Psoas muscle (tissue), 8 donors: ENCODE measurements around the gene MRPL54. TPM values are rescaled to one million over a fixed set of nuclear protein-coding genes. Genes with fewer than 3 reads are reported as not detected.

ENCODE experiments used
- ATAC-seq, 4 donors: fragments of 200-7000 bp; cut with Tn5 transposase; one replicate each; pipeline ENCODE4 v1.9.1; 2020; ENCODE audit warnings: moderate library complexity in 3 of 4, mild to moderate bottlenecking in 2 of 4
- DNase-seq, 2 donors: peaks; one replicate each; pipeline ENCODE4 v3.0.0-alpha.2; 2020
- H3K27ac ChIP-seq: fragments of 200-600 bp; one replicate; pipeline ENCODE4 v1.8.0; 2022
- H3K27me3 ChIP-seq, 3 donors: fragments of 200-600 bp in 1 of 3; one replicate each; pipeline versions ENCODE4 v1.6.1 to v1.8.0; 2013 to 2022; ENCODE audit warnings: low read length in 2 of 3, mild to moderate bottlenecking in 2 of 3, moderate library complexity in 1 of 3; ENCODE audit not compliant: insufficient read depth in 3 of 3
- H3K36me3 ChIP-seq, 2 donors: fragments of 200-600 bp in 1 of 2; one replicate each; pipeline versions ENCODE4 v1.6.1 to v1.8.0; 2013 to 2022; ENCODE audit warnings: low read depth in 1 of 2, mild to moderate bottlenecking in 1 of 2, moderate library complexity in 1 of 2; ENCODE audit not compliant: insufficient read depth in 1 of 2
- H3K4me1 ChIP-seq: fragments of 200-600 bp; one replicate; pipeline ENCODE4 v1.8.0; 2022
- H3K4me3 ChIP-seq: fragments of 200-600 bp; one replicate; pipeline ENCODE4 v1.8.0; 2022; ENCODE audit warnings: mild to moderate bottlenecking
- H3K9me3 ChIP-seq: fragments of 200-600 bp; one replicate; pipeline ENCODE4 v1.8.0; 2022
- WGBS, 3 donors: extraction: QIAGEN DNeasy Blood & Tissue Kit; methylation state at CpG; one replicate each; pipeline versions ENCODE4 v1.1.6 to v1.1.7; 2013; 5-methylcytosine and 5-hydroxymethylcytosine counted together
- intact Hi-C, 2 donors: fragments of 100-400 bp; cut with DNase I; formaldehyde crosslinking; loops; one replicate each; pipeline versions ENCODE4 v1.11.0 to v1.14.2; 2022
- polyA plus RNA-seq, 3 donors: library from polyadenylated mRNA; stranded (reverse); fragments of 200-250 nt; gene quantifications; one replicate each; pipeline ENCODE4 v1.2.3, GENCODE V29; 2013
- total RNA-seq, 4 donors: library from RNA; stranded (reverse); fragmentation: NEBNext Ultra II Directional in 2 of 4; extraction: Animal tissue kit (Norgen Biotek cat#: 25700) in 2 of 4; gene quantifications; one replicate each; pipeline versions ENCODE4 v1.2.1 to v1.2.4, GENCODE V29; 2021 to 2023
- TF ChIP-seq, protein P1 (sequence below): fragments of 200-600 bp; IDR thresholded peaks from one replicate; pipeline ENCODE4 v1.8.0; 2022; ENCODE audit warnings: antibody characterized with exemption
- donor health status: healthy with polysubstance abuse.
- donor health status: DM: no; HTN: no; CAD: no; lungs with moderate emphysema.
- donor health status: Bipolar disorder and iron deficiency.
- donor health status: healthy.
- donor health status: DM: yes; HTN: yes; CAD: no.
- donor health status: DM: no; HTN: no; CAD: no.
- donor health status: DM: no; HTN: no; CAD: no.
- donor health status: DM: yes; HTN: yes; CAD: no.

The MRPL54 gene
- total and polyA plus RNA-seq, 7 donors, result 35.2 to 81.3 (median 51.6) TPM

DNA sequence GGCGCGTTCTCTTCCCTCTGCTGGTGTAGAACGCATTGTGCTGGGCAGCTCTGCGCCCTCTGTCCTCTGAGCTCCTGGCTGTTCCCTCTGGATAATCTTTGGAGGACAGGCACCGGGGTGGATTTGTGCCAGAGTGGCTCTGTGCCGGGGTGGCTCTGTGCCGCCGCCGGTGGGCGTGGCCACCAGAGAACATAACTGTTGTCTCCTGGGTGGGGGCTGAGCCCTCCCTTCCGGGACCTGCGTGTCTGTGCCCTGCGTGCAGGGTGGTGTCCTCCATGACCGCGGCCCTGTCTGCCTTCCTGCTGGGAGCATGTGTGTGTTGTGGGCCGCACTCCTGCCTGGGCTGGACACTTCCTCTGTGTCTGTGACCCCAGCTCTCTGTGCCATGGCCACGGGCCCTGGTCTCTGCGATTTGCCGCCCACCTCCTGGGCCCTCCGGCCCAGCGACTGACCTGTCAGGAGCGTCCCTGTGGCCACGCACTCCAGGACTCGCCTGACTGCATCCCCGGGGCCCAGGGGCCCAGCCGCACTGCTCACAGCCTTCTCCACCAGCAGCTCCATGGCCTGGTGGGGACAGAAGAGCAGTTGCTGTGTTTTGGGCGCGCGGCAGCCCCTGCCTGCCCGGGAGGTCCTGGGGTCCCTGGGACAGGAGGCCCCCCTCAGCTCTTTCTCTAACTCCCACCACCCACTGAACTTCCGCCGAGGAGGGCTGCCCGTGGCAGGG, 46.1 kb downstream of the MRPL54 start:
- intact Hi-C loops, result no loop called here
- ATAC-seq (no peak), DNase-seq (no peak)
- Histone ChIP-seq H3K4me3 (no peak overlapping the region), H3K36me3 (no peaks in the 10 kb centered on the region), H3K27me3 (peaks cover 0 to 50% (median 11%) of the 10 kb centered on the region in 3 donors), H3K4me1 (no peaks in the 10 kb centered on the region), H3K9me3 (no peaks in the 10 kb centered on the region), H3K27ac (no peak overlapping the region)
- TF ChIP-seq, protein P1, sequence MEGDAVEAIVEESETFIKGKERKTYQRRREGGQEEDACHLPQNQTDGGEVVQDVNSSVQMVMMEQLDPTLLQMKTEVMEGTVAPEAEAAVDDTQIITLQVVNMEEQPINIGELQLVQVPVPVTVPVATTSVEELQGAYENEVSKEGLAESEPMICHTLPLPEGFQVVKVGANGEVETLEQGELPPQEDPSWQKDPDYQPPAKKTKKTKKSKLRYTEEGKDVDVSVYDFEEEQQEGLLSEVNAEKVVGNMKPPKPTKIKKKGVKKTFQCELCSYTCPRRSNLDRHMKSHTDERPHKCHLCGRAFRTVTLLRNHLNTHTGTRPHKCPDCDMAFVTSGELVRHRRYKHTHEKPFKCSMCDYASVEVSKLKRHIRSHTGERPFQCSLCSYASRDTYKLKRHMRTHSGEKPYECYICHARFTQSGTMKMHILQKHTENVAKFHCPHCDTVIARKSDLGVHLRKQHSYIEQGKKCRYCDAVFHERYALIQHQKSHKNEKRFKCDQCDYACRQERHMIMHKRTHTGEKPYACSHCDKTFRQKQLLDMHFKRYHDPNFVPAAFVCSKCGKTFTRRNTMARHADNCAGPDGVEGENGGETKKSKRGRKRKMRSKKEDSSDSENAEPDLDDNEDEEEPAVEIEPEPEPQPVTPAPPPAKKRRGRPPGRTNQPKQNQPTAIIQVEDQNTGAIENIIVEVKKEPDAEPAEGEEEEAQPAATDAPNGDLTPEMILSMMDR, result no peak
- WGBS, 3 donors, result 74 to 78% (median 75%) methylated on average over 32 to 33 of the region's 33 CpGs

DNA sequence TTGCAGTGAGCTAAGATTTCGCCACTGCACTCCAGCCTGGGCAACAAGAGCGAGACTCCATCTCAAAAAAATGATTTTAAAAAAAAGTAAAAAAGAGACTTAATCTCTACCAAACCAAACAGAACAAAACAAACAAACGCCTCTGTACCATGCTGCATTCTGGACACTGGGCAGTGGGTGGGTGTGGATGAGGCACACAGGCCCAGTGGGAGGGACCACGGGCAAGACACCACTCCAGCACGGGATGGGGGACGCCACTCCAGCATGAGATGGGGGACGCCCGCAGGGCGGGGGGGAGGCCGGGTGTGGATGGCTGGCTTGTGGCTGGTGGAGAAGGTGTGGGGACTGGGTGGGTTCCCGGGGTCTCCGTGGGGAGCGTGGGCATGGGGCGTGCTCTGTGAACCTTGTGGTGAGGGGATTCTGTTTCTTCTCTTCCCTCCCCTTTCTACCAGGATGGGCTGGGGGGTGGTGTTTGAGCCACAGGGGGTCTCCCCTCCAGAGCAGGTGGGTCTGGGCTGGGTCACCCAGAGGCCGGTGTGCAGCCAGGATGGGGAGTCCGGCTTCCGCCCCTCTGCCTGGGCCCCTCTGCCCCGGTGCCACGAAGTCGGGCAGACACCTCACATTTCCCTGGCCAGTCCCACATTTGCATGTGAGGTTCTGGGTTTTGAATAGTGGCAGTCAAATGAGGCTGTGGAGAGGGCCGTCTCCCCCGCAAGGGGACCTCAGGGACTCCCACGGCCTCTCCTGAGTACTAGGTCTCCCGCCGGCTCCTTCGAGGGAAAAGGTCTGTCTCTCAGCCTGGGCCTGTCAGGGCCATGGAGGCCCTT, 47.6 kb downstream of the MRPL54 start:
- no peak for ATAC-seq
- Histone ChIP-seq H3K9me3 (no peaks in the 10 kb centered on the region), H3K27ac (no peak overlapping the region), H3K4me1 (no peaks in the 10 kb centered on the region), H3K4me3 (no peak overlapping the region), H3K36me3 (no peaks in the 10 kb centered on the region), H3K27me3 (peaks cover 0 to 39% (median 9%) of the 10 kb centered on the region in 3 donors)
- DNase-seq, result no peak
- TF ChIP-seq, protein P1, result no peak
- WGBS, 3 donors, result 70 to 80% (median 73%) methylated on average over 24 to 26 of the region's 26 CpGs
- intact Hi-C loops, result no loop called here

DNA sequence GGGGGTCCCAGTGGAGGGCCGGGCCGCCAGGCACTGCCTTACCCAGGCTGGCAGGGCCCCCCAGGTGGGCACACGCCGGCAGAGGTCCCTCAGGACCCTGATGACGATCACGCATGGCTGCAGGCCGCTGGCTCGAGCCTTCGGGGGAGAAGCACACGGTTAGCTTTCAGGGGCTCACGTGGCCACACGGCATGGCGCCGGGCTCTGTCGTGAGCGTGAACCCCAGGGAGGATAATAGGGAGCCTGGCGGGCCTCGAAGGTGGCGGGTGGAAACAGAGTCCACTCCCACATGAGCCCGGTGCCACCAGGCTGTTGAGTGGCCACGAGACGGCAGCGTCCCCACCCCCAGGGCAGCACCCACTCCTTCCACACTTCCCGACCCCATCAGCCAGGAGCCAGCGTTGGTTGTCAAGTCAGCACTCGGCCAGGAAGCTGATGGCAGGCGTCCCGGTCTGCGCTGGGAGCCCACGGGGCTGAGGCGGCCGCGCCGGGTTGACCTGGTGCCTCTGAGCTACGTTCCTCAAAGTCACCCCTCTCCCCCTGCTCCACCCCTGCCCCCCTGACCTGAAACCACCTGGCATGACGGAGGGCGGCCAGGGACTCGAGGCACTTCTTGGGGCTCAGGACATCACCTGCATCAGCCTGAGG, 48.4 kb downstream of the MRPL54 start:
- peaks cover 0 to 32% (median 6%) of the 10 kb centered on the region in 3 donors for H3K27me3 ChIP-seq
- no peak overlapping the region for H3K27ac ChIP-seq
- H3K9me3 ChIP-seq, result no peaks in the 10 kb centered on the region
- no peaks in the 10 kb centered on the region for H3K4me1 ChIP-seq
- H3K36me3 ChIP-seq, result no peaks in the 10 kb centered on the region
- H3K4me3 ChIP-seq, result no peak overlapping the region
- ATAC-seq (no peak), DNase-seq (no peak)
- TF ChIP-seq, protein P1, result no peak
- intact Hi-C loops, result no loop called here
- WGBS, 3 donors, result 67 to 71% (median 70%) methylated on average over 23 to 38 of the region's 38 CpGs

DNA sequence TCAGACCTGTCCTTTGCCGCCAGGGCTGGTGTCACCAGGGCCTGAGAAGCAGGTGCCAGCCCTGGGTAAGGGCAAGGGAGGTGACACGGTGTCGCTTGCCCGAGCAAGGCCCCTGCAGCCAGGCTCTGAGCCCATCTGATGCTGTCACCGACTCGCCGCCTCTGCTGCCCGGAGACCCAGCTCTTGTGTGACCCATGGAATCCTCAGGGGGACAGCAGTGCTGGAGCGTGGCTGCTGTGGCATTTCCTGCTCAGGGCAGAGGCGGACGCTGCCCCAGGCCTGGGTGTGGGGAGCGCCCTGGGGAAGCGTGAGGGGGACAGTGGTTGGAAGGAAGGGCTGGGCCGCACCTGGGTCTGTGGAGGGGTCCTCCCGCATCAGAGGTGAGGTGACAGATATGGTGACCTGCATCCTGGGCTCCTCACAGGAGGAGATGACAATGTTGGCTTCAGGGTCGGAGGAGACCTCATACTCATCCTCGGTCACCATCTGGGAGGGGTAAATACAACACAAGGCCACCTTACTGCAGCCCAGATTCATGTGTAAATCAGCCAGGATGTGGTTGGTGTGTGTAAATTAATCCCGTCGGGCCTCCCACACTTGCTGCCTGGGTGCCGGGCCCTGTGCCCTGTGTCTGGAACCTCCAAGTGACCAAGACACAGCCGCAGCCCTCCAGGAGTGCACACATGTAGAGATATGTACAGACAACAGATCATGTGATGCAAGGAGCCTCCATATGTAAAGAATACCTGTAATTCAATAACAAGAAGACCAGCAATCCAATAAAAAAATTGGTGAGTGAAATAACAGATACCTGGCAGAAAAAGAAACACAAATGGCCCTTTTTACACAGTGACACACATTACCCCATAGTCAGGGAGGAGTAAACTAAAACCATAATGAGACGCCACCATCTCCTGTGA, 51.3 kb downstream of the MRPL54 start:
- Histone ChIP-seq H3K4me1 (no peaks in the 10 kb centered on the region), H3K27ac (no peak overlapping the region), H3K36me3 (no peaks in the 10 kb centered on the region), H3K4me3 (no peak overlapping the region), H3K27me3 (peaks cover 0 to 37% (median 7%) of the 10 kb centered on the region in 3 donors), H3K9me3 (no peaks in the 10 kb centered on the region)
- WGBS, 3 donors, result 62 to 71% (median 69%) methylated on average over 21 to 22 of the region's 22 CpGs
- DNase-seq, result no peak
- intact Hi-C loops, result no loop called here
- ATAC-seq, result no peak
- TF ChIP-seq, protein P1, result no peak
